NCI-H1930 (cell line): ENCODE data around the gene EBI3.
"Not testable (repeated sequence)": the region's sequence is repeated elsewhere in the genome, so short reads cannot be mapped to it uniquely, and the experiment has no call there.

Experiments used
- DNase-seq, 2 experiments: peaks; one replicate each; lab custom pipeline; 2025; lab: John Stamatoyannopoulos, UW

EBI3 gene

GRCh38 chr19:4234862-4235201 lies 5.5 kb downstream of the EBI3 start:
- DNase-seq, result no peak

GRCh38 chr19:4237510-4237909 lies 8.2 kb downstream of the EBI3 start:
- DNase-seq, result not testable (repeated sequence)

- no peak for DNase-seq
These were observed 9.5 kb downstream of the EBI3 start for GRCh38 chr19:4238831-4239230.

- DNase-seq, result no peak
These were observed 12.6 kb downstream of the EBI3 start for GRCh38 chr19:4241824-4242430.

GRCh38 chr19:4245938-4246337 lies 16.6 kb downstream of the EBI3 start:
- not testable (repeated sequence) for DNase-seq

GRCh38 chr19:4246767-4247593 lies 17.7 kb downstream of the EBI3 start, which contains the start of gene YJU2:
Gene YJU2, plus strand, starts transcription at chr19:4247080. Its CDS starts 67 bp downstream, at chr19:4247147.
- peak; percentile 95 for DNase-seq

- DNase-seq, result no peak
These were observed 27.2 kb downstream of the EBI3 start for GRCh38 chr19:4256563-4256962.

GRCh38 chr19:4257025-4257424 lies 27.7 kb downstream of the EBI3 start:
- no peak for DNase-seq

- DNase-seq, result no peak
These were observed 28.9 kb downstream of the EBI3 start for GRCh38 chr19:4258181-4258580.

- no peak for DNase-seq
These were observed 31.4 kb downstream of the EBI3 start for GRCh38 chr19:4260613-4261191.

- no peak for DNase-seq
These were observed 35.5 kb downstream of the EBI3 start for GRCh38 chr19:4264812-4265211.

GRCh38 chr19:4266253-4267000 lies 37.1 kb downstream of the EBI3 start:
- no peak for DNase-seq

- DNase-seq, result no peak
These were observed 38.0 kb downstream of the EBI3 start for GRCh38 chr19:4267101-4267900.

- no peak for DNase-seq
These were observed 38.8 kb downstream of the EBI3 start for GRCh38 chr19:4267901-4268815.

GRCh38 chr19:4268816-4269430 lies 39.6 kb downstream of the EBI3 start:
- DNase-seq, result no peak

GRCh38 chr19:4272894-4273293 lies 43.6 kb downstream of the EBI3 start:
- no peak for DNase-seq

GRCh38 chr19:4274321-4274686 lies 45.0 kb downstream of the EBI3 start:
- not testable (repeated sequence) for DNase-seq

GRCh38 chr19:4277191-4277696 lies 47.9 kb downstream of the EBI3 start:
- DNase-seq, result no peak

- DNase-seq, result no peak
These were observed 48.7 kb downstream of the EBI3 start for GRCh38 chr19:4278010-4278409.
